ENCODE results near the gene FATE1.

The FATE1 gene

DNA sequence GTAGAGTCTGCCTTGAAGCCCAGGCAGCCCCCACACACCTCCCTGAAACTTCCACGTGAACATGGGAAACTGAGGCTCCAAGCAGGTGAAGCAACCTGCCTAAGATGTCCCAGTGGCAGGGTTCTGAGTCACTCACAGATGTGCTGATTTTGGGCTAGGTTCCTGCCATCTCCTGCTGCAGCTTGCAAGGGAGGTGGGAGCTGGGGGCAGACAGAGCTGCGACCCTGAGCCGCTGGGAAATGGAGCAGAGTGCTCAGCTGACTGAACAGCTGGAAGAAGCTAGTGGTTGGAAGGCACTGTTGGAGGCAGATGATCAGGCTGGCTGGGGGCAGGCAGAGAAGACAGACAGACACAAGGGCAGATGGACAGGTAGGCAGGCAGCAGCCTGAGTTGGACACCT lies 3.6 kb upstream of the FATE1 start:
- no peak for TF ChIP-seq YY1 (IDR thresholded peaks at IDR 0.05; ENCODE audit: low read depth)
- TF ChIP-seq RAD21 (IDR thresholded peaks at IDR 0.05; ENCODE audit: low read depth), result no peak
- TF ChIP-seq TCF12 (IDR thresholded peaks at IDR 0.05; ENCODE audit: low read depth), result no peak
- TF ChIP-seq, protein P1, sequence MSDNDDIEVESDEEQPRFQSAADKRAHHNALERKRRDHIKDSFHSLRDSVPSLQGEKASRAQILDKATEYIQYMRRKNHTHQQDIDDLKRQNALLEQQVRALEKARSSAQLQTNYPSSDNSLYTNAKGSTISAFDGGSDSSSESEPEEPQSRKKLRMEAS (IDR thresholded peaks at IDR 0.05), result no peak
- TF ChIP-seq FOXM1 (IDR thresholded peaks at IDR 0.05; ENCODE audit: borderline replicate concordance, low read depth), result no peak
- no peak for TF ChIP-seq ZBTB7A (IDR thresholded peaks at IDR 0.05; ENCODE audit: low read depth)
- TF ChIP-seq EGR1 (IDR thresholded peaks at IDR 0.05), result no peak
- TF ChIP-seq, protein P2, sequence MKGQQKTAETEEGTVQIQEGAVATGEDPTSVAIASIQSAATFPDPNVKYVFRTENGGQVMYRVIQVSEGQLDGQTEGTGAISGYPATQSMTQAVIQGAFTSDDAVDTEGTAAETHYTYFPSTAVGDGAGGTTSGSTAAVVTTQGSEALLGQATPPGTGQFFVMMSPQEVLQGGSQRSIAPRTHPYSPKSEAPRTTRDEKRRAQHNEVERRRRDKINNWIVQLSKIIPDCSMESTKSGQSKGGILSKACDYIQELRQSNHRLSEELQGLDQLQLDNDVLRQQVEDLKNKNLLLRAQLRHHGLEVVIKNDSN (IDR thresholded peaks at IDR 0.05), result no peak
- TF ChIP-seq, protein P3, sequence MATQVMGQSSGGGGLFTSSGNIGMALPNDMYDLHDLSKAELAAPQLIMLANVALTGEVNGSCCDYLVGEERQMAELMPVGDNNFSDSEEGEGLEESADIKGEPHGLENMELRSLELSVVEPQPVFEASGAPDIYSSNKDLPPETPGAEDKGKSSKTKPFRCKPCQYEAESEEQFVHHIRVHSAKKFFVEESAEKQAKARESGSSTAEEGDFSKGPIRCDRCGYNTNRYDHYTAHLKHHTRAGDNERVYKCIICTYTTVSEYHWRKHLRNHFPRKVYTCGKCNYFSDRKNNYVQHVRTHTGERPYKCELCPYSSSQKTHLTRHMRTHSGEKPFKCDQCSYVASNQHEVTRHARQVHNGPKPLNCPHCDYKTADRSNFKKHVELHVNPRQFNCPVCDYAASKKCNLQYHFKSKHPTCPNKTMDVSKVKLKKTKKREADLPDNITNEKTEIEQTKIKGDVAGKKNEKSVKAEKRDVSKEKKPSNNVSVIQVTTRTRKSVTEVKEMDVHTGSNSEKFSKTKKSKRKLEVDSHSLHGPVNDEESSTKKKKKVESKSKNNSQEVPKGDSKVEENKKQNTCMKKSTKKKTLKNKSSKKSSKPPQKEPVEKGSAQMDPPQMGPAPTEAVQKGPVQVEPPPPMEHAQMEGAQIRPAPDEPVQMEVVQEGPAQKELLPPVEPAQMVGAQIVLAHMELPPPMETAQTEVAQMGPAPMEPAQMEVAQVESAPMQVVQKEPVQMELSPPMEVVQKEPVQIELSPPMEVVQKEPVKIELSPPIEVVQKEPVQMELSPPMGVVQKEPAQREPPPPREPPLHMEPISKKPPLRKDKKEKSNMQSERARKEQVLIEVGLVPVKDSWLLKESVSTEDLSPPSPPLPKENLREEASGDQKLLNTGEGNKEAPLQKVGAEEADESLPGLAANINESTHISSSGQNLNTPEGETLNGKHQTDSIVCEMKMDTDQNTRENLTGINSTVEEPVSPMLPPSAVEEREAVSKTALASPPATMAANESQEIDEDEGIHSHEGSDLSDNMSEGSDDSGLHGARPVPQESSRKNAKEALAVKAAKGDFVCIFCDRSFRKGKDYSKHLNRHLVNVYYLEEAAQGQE (IDR thresholded peaks at IDR 0.05; ENCODE audit: low read depth), result no peak
- no peak for TF ChIP-seq CEBPB (IDR thresholded peaks at IDR 0.05)
- TF ChIP-seq CREB1 (IDR thresholded peaks at IDR 0.05; ENCODE audit: low read depth), result no peak
- no peak for TF ChIP-seq EP300 (IDR thresholded peaks at IDR 0.05; ENCODE audit: borderline replicate concordance)

DNA sequence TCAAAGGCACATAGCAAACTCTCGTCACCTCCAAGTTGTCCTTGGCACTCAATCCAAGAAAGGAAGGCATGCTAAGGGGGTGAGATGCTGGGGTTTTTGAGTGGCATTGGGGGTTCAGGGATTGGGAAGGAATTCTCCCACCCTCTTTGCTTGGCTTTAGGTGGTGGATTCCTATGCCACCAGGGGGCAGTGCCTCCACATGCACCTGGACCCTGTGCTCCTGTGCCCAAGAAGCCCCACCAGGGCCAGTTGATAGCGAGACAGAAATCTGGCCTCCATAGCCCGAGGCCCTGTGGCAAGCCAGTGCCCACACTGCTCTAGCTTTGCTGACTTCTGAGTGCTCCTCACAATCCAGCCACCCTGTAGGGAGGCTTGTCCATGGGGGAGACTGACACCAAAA lies 2.0 kb upstream of the FATE1 start:
- TF ChIP-seq TEAD4 (IDR thresholded peaks at IDR 0.05) (no peak), RAD21 (IDR thresholded peaks at IDR 0.05; ENCODE audit: low read depth) (peak; percentile 58), NFIC (IDR thresholded peaks at IDR 0.05) (no peak)

DNA sequence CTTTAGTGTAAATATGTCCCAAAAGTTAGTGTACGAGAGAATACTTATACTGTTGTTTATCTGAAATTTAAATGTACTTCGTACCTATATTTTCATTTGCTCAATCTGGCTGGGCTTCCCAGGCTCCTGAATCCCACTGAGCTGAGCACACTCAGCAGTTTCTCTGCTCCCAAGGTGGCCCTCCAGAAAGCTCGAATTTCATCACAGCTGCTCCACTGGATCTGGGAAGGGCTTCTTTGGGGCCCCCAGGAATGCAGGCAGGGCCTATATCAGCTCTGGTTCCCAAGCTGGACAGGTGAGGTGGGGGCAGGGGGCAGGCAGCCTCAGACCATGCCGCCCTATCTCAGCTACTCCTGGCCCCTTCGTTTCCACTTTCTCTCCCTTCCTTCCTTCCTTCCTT lies 1.5 kb upstream of the FATE1 start:
- TF ChIP-seq TAF1 (IDR thresholded peaks at IDR 0.05; ENCODE audit: low read depth) (no peak), YY1 (IDR thresholded peaks at IDR 0.05; ENCODE audit: low read depth) (no peak), CREB1 (IDR thresholded peaks at IDR 0.05; ENCODE audit: low read depth) (no peak), EGR1 (IDR thresholded peaks at IDR 0.05) (no peak), TEAD4 (IDR thresholded peaks at IDR 0.05) (no peak), RAD21 (IDR thresholded peaks at IDR 0.05; ENCODE audit: low read depth) (no peak), FOXM1 (IDR thresholded peaks at IDR 0.05; ENCODE audit: borderline replicate concordance, low read depth) (no peak), EP300 (IDR thresholded peaks at IDR 0.05; ENCODE audit: borderline replicate concordance) (no peak), CEBPB (IDR thresholded peaks at IDR 0.05) (no peak)
- TF ChIP-seq, protein P1 (IDR thresholded peaks at IDR 0.05), result no peak

GRCh38 chrX:151722241-151722846 lies 6.5 kb downstream of the FATE1 start:
- TF ChIP-seq, protein P1 (IDR thresholded peaks at IDR 0.05), result no peak
- TF ChIP-seq YY1 (IDR thresholded peaks at IDR 0.05; ENCODE audit: low read depth) (no peak), ZBTB7A (IDR thresholded peaks at IDR 0.05; ENCODE audit: low read depth) (no peak), FOXM1 (IDR thresholded peaks at IDR 0.05; ENCODE audit: borderline replicate concordance, low read depth) (no peak), TEAD4 (IDR thresholded peaks at IDR 0.05) (no peak), TCF12 (IDR thresholded peaks at IDR 0.05; ENCODE audit: low read depth) (no peak), EGR1 (IDR thresholded peaks at IDR 0.05) (no peak)

DNA sequence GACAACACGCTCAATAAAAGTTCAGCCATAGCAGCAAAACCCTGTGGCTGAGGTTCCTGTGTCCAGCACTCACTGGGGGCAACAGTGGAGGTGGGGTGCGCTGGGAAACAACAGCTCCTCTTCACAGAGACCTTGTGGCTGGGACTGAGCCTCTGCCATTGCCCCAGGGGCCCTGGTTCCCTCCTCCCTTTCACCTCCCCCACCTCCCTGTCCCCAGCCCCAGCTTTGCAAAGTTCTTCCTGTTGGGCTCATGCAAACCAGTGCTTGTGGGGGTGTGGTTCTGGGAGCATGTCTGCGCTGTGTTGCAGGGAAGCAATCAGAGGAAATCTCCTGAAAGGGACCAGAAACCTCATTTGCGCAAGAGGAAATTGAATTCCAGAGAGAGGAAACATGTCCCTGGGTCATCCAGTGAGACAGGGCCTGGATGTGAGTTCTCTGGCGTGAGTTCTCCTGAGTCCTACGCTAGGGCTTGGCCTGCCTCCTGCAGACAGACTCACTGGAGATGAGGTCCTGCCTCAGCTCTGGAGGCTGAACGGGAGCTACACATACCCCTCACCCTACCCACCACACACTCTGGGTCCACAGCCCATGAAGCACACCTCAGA lies 7.4 kb downstream of the FATE1 start:
- TF ChIP-seq, protein P1 (IDR thresholded peaks at IDR 0.05), result no peak
- no peak for TF ChIP-seq YY1 (IDR thresholded peaks at IDR 0.05; ENCODE audit: low read depth)
- TF ChIP-seq CREB1 (IDR thresholded peaks at IDR 0.05; ENCODE audit: low read depth), result no peak
- no peak for TF ChIP-seq RAD21 (IDR thresholded peaks at IDR 0.05; ENCODE audit: low read depth)

DNA sequence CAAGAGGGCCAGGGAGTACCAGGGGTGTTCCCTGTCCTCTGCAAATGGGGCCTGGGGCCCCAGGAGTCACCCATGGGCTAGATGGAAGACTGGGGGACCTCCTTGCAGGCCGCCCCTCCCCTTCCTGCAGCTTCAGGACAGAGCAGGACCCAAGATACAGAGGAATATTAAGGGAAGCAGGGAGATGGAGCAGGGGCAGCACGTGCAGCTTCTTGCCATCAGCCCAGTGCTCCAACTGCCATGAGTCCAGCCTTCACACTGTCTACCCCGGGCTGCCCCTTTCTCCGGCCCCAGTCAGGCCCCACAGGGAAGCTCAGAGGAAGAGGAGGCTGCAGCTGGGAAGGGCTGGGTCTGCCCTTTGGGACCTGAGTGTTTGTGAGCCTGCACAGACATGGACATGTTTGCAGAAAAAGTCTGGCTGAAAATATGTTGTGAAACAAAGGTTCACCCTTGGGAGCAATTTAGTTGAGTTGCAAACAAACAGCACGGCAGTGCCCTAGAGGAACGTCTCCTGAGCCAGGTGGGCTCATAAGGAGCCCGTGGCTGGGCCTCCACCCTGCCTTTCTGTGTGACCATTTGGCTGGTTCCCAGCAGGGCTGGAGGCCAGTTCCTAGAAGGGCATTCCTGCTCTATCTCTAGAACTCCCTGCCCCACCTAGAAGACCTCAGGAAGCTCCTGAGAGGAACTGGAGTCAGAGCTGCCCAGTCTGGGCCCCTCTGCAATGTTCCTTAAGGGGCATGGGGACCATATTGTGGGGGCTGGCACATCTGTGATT lies 8.9 kb downstream of the FATE1 start:
- TF ChIP-seq FOXM1 (IDR thresholded peaks at IDR 0.05; ENCODE audit: borderline replicate concordance, low read depth), result no peak
- TF ChIP-seq CEBPB (IDR thresholded peaks at IDR 0.05), result no peak
- TF ChIP-seq TAF1 (IDR thresholded peaks at IDR 0.05; ENCODE audit: low read depth), result no peak
- TF ChIP-seq, protein P3 (IDR thresholded peaks at IDR 0.05; ENCODE audit: low read depth), result no peak
- TF ChIP-seq CREB1 (IDR thresholded peaks at IDR 0.05; ENCODE audit: low read depth), result no peak
